GM19468 (cell line): Measurements from ENCODE around the gene DIPK1B.

Experiments used
- ATAC-seq: cut with Tn5 transposase; IDR thresholded peaks from one replicate; pipeline ENCODE4 v1.9.1; 2021; ENCODE audit warnings: mild to moderate bottlenecking, moderate library complexity, moderate number of reproducible peaks; ENCODE audit not compliant: unreplicated experiment; ENCODE audit errors: extremely low read depth

The DIPK1B gene

DNA sequence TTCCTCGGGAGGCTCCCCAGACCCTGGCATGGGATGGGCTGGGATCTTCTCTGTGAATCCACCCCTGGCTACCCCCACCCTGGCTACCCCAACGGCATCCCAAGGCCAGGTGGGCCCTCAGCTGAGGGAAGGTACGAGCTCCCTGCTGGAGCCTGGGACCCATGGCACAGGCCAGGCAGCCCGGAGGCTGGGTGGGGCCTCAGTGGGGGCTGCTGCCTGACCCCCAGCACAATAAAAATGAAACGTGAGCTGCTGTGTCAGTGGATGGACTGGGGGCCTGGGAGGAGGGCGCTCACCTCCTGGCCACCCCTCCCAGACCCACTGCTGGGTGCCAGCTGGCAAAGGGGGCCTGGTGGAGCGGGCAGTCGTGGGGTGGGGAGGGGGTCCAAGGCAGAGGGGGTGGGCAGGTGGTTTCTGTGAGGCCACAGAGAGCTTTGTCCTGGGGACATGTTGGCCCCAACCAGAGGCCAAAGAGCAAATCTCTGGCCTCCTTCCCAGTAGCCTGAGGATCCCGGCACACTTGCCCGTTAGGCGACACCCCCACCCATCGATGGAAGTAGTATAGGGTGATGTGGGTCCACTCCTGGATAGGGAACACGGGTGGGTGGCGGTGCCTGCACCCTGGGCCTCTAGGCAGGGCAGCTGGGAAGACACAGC is 39.8 kb upstream of the DIPK1B start:
- ATAC-seq, result no peak

DNA sequence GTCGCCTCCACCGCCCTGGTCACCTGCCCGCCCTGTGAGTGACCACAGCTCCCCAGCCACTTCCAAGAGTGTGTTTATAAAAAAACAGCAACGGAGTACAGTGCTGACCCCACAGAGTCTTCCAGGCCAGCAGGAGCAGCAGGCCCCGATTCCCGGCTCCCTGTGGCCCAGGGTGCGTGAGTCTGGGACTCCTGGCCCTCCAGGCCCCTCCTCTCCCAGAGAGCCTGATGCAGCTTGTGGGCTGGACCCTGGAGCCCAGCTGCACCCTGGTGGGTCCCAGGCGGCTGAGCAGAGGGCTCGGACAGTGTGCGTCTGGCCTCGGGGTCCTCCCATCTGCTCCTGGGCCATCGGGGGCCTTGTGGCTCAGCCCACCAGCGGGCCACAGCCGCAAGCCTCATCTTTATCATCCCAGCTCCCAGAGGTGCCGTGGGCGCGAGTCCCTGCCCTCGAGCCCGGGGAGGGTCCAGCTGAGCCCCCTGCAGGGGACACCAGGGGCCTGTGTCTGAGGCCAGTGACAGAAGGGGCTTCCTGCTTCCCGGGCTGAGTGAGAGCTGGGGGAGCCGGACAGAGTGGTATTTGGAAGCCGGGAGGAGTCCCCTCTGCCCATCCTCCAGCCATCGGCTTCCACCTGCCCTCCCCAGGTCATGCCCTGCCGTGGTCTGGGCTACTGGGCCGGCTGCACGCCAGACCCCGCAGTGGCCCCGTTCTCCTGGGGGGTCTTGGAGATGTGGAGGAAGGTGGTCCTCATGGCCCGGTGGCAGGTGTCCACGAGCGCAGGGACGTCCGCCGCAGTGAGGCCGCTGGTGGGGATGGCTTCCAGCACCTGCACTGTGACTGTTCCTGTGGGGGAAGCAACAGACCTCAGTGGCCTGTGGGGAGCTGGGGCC is 39.0 kb upstream of the DIPK1B start:
- no peak for ATAC-seq

DNA sequence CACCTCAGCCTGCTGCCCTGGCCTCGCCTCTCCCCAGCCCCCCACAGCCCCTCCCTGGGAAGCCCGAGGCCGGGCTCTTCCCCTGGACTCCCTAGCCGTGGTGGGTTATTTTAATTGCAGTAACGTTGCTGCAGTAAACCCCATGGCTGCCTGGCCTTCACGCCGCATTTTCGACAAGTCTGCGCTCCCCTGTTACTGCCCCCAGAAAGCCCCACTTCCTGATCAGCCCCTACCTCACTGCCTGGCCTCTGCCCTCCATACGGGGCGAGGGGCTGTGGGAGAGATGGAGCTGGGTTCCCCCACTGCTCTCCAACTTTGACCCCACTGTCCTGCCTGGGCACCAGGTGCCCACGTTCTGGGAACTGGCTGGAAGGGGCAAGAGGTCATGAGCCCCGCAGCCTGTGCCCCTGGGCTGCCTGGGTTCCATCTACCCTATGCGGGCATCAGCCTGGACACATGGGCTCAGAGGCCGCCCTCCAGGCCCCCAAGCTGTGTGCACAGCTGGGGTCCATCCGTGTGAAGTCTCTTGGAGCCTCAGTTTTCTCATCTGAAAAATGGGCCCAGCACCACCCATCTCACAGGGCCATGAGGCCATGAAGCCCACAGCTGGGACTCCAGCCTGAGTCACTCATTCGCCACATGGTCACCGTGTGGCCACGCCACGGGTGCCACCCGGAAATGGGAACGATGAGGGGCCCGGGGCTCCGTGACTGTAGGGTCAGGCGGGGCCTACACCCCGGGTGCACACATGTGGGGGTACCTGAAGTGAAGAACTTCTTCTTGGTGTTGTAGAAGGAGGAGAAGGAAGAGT is 38.2 kb upstream of the DIPK1B start:
- no peak for ATAC-seq

DNA sequence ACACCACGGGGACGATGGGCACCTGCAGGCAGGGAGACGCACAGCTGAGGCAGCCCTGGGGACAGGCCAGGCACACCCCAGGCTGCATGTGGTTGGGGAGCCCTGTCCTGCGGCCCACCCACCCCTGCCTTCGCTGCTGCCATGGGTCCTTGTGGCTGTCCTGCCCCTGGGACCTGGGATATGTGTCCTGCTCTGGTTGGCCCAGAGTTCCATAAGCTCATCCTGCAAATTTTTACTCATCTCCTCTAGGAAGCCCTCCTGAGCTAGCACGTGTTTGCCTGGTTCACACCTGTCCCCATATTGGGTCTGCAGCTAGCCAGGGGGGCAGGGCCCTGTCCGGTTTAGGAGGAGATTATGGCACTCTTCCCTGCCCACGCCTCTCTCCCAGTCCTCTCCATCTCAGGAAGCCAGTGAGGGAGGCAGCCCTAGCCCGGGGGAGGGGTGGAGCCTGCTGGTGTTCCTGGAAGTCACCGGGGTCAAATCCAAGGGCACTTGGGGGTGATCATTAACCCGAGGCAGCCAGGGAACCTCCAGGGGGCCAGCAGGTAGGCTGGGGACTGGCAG is 37.5 kb upstream of the DIPK1B start:
- ATAC-seq, result no peak

DNA sequence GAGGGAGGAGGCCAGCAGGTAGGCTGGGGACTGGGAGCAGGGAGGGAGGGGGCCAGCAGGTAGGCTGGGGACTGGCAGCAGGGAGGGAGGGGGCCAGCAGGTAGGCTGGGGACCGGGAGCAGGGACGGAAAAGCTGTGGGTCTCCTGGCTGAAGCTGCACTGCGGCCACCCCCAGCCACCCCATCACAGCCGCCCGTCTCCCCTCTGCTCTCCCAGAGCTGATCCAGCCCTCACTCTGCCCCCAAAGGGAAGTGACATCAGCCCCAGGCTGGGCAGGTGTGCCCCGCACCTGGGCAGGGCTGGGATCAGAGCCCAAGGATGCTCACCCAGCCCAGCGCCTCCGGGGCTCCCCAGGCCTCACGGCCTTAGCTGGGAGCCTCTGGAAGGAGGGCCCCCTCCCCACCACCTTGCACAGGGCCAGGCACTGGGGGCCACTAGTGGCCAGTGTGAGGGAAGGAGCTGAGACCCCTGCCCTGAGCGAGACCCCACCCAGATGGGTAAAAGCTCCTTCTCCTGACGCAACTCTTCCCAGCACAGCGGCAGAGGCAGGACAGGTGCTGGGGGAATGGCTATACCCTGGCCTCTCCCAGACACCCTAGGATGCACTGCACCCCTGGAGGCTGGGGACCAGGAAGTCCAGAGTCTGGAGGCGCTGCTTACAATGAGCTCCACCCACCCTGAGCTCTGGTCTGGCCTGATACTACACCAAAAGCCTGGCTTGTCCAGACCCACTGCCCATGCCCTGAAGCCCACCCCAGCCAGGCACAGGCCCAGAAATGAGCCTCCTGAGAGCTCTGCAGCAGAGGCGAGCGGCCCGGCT is 36.7 kb upstream of the DIPK1B start:
- ATAC-seq, result no peak

DNA sequence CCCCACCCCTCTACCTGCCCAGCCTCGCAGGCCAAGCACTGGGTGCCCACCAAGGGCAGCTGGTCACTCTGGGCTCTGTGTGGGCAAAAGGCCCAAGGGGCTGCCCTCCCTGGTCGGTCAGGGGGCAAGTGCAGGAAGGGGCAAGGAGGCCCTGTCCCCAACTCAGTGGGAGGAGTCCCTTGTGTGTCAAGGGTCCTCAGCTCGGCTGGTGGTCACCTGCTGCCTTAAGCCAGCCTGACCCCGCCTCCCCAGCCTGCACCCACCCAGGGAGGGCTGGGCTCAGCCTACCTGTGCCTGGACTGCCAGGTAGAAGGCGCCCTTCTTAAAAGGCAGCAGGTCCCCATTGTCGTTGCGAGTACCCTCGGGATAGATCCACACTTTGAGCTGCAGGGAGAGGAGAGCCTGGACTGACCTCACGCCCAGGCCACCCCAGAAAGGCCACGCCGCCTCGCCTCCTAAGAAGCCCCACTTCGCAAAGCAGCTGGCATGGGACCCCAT is 36.0 kb upstream of the DIPK1B start:
- no peak for ATAC-seq

DNA sequence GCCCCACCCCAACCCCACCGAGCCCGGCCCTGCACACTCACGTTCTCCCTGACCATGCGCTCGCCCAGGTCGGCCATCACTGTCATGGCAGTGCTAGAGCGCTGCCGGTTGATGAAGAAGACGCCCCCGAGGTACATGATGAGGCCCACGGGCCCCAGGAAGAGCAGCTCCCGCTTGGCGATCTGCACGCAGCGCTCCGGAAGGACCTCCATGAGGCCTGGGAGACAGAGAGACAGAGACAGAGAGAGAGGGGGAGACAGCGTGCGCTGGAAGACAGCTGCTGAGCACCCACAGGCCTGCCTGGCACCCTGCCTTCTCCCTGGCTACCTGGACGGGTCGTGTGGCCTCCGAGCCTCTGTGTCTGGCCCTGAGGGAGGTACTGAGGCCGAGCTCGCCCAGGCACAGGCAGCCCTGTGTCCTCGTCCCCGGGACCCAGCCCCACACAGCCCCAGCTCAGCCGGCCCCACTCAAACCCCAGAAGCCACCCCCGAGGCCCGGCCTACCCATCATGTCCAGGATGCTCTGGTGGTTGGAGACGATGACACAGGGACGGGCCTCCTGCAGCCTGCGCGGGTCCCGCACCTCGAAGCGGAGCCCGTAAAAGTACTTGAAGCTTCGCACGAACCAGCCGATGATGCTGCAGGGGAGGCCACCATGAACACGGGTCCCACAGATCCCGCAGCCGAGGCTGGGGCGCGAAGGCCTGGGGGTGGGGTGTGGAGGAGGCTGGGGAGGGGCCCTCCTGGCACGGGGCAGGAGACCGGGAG is 35.3 kb upstream of the DIPK1B start:
- ATAC-seq, result no peak

DNA sequence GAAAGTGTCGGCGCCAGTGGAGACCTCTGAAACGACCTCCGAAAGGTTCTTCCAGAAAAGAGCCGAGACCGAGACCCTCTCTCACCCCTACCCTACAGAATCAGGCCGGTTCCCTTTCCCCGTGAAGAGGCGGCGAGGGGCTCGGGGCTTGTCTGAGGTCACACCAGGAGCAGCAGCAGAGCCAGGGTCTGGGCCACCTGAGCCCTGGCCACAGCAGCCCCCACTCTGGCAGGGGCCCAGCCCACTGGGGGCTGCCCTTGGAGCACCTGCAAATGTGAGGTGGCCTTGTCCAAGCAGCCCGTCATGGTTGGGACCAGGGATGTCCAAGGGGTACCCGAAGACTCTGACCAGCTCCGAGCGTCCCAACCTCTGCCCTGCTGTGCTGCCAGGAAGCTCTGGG is 34.3 kb upstream of the DIPK1B start:
- no peak for ATAC-seq

DNA sequence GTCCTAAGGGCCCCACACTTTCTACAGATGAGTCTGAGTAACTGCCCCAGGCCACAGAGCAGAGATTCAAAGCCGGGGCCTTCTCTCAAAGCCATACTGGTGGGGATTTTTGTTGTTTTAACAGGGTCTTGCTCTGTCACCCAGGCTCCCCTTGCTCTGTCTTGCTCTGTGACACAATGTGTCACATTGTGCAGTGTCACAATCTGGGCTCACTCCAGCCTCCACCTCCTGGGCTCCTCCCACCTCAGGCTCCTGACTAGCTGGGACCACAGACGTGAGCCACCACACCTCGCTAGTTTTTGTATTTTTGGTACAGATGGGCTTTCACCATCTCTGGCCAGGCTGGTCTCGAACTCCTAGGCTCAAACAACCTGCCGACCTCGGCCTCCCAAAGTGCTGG is 33.7 kb upstream of the DIPK1B start:
- ATAC-seq, result no peak

DNA sequence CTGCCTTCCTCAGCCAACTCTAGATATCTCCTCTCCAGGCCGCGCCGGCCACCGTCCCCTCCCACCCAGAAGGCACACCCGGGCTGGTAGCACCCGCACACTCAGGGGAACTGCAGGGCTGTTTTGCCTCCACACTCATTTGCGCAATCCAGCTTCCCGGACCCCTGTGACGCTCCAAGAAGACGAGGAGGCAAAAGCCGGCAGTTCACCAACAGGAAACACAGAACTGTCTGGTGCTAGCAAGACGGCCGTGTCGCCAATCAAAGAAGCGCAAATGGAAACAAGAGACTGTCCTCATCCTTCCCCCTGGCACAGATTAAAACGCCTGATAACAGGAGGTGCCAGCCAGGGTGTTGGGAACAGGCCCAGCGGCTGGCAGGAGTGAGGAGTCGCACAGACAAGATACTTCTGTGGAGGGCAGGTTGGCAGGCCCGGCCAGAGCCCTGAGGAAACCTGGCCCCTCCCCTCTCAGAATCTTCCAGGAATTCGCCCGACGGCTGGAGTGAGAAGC is 32.9 kb upstream of the DIPK1B start:
- no peak for ATAC-seq

DNA sequence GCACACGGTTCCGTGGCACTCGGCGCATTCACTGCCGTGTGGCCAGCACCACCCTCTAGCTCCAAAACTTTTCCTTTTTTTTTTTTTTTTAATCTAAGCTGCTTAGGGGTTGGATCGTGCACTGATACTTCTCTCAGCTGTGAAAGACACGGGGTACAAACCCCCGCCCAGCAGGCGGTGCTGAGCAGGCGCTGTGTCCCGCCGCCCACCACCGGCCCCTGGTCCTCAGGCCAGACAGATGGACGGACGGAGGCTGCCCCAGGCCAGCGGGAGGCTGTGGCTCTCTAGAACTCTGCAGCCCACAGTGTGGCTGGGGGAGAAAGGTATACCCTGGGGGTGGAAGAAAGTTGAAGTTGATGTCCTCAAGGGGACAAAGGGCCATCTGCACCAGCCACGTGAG is 31.3 kb upstream of the DIPK1B start:
- no peak for ATAC-seq

DNA sequence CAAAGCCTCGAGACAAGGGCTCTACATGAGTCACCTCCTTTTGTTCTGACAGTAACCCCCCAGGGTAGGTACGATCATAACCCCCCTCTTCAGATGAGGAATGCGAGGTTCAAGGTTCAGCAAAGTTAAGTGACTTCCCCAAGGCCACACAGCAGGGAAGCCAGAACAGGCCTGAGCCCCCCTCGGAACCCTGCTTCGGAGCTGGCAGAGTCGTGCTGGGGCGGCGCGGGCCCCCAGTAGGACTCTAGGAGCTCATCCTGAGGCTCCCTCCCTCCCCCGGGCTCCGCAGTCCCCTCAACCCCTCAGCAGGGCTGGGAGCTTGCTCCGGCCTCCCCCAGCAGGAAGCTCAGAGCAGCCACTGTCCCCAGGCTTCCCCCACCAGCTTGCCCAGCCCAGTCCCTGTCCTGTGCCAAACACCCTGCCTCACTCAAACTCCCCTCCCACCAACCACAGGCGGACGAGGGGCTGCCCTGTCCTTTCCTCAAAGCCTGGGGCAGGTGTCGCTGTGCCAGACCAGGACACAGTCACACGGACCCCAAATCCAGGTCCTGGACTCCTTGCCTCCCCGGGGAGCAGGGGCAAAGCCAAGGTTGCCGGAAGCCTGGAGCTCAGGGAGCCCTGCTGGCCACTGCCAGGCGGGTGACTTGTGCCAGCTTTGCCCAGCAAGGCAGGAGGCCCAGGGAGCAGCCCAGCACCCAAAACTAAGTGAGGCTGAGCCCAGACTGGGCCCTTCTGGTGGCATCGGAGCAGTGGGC is 30.2 kb upstream of the DIPK1B start:
- ATAC-seq, result no peak

DNA sequence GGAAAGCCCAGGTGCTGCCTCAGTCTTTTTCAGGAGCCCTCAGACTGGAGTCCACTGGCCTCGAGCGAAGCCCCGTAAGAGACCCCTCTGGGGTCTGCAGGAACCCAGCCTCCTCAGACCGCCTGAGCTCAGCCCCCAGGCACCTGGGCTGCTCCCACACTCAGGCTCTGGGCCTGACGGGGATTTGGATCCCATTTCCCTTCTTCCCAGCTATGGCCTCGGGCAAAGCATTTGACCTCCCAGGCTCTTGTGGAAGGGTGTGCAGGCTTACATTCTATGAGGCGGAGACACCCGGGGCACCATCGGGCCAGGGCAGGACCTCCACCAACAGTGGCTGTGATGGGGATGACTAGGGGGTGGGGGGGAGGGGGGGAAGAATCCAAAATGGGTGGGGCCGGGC is 29.7 kb upstream of the DIPK1B start:
- no peak for ATAC-seq

DNA sequence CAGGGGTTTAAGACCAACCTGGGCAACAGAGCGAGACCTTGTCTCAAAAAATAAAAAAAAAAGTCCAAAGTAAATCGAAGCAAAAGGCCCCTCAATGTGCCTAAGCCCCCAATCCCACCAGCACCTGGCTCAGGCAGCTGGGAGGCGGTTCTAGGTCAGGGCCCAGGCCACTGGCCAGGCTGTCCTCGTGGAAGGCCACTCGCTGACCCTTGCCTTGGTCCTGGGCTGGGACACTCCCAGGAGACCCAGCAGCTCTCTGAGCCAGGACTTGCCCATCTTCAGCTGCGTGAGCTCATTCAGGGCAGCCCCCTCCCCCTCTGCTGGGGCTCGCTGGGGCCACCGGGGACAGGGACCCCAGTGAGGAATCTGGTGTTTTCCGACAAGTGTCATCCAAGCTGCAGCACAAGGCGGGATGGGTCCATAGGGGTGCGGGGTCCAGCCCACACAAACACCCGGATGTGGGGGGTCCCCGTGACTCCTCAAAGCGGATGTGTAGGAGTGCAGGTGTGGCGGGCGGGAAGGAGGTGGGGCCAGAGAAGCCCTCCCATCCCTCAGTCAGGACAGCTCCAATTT is 29.1 kb upstream of the DIPK1B start:
- no peak for ATAC-seq

DNA sequence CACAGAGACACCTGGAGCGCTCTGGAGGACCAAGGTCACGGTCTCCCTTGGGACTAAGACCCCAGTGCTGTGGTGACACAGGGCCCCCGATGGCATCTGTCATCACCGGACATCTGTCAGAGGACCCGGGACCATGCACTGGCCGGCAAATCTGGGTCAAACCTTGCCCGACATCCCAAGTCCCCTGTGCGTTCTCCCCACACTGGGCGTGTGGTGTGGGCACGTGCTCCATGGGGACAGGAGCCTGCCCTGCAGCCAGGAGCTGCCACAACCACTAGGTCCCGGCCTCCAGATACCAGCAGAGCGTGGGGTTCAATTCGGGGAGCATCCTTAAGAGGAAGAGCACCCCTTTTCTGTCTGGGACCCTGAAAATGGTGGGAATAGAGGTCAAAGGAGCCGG is 28.6 kb upstream of the DIPK1B start:
- ATAC-seq, result no peak

DNA sequence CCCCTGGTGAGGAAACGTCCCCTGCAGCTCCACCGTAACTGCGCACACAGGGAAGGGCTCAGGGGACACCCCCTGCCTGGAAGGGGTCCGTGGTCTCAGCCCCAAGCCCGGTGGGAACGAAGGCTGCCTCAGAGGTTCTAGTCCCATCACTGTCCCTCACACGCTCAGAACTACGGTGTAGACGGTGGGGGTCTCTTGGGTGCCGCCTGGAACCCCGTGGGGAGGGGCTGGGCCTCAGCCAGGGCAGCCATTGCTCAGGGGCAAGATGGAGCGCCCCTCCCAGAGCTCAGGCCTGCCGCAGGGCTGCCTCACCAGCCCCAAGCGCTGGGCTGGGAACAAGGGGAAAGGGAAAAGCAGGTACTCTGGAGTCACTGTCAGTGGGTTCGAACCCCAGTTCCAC is 28.0 kb upstream of the DIPK1B start:
- ATAC-seq, result no peak

DNA sequence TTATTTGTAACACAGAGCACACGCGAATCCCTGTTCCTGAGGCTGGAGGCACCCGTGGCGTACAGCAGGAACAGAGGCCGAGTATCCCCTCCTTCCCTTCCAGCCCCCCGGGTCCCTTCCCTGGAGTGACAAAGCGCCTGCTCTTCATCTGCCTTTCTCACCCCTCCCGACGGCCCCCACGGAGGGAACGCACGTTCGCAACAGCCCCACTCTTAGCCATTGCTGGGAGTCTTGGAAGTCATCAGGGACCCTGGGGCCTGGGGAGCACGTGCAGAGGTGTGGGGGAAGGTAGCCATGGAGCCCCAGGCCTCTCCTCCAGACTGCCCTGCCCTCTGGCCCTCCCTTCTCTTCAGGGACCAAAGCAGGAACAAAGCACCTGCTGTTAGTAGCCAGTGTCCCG is 27.6 kb upstream of the DIPK1B start:
- ATAC-seq, result no peak

DNA sequence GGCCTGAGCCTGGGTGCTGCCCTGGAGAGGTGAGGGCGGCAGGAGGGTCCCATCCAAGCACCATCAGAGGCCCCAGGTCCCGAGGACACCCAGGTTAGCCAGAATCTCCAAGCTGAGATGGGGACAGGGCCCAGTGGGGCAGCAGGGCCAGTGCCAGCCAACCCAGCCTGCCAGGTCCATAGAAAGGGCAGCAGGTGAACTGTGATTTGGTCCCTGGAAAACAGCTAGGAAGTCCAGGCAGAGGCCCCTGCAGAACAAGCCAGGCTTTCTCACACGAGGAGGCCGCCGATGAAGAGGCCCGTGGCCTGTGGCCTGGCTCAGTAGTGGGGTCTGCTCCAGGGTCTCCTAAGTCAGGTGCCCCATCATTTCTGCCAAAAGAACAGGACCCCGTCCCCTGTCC is 27.2 kb upstream of the DIPK1B start:
- ATAC-seq, result no peak
